H9 (cell line): ENCODE data around the gene HPRT1. TPM values are rescaled to one million over a fixed set of nuclear protein-coding genes. Genes with fewer than 3 reads are reported as not detected.

Experiments
- DNase-seq: peaks from one replicate; pipeline ENCODE4 v3.0.0-alpha.2; 2017
- H2AFZ ChIP-seq: one replicate; pipeline ENCODE4 v1.6.1; 2013; ENCODE audit warnings: mild to moderate bottlenecking, low read length, control low read depth, moderate library complexity
- H2AK5ac ChIP-seq: 2 replicates; pipeline ENCODE4 v1.6.1; 2013; ENCODE audit warnings: low read length, control low read depth, mixed read lengths; ENCODE audit not compliant: insufficient read length
- H2BK120ac ChIP-seq: one replicate; pipeline ENCODE4 v1.6.1; 2013; ENCODE audit warnings: low read depth, mild to moderate bottlenecking, low read length, control low read depth, inconsistent platforms; ENCODE audit not compliant: poor library complexity, severe bottlenecking
- H2BK12ac ChIP-seq: 2 replicates; pipeline ENCODE4 v1.6.1; 2013; ENCODE audit warnings: low read length, control low read depth, mixed read lengths, low read depth; ENCODE audit not compliant: insufficient read length
- H2BK15ac ChIP-seq: 2 replicates; pipeline ENCODE4 v1.6.1; 2013; ENCODE audit warnings: low read depth, low read length, control low read depth
- H2BK20ac ChIP-seq: one replicate; pipeline ENCODE4 v1.6.1; 2013; ENCODE audit warnings: low read depth, mild to moderate bottlenecking, low read length, control low read depth, inconsistent platforms; ENCODE audit not compliant: poor library complexity, severe bottlenecking
- H2BK5ac ChIP-seq: 2 replicates; pipeline ENCODE4 v1.6.1; 2013; ENCODE audit warnings: low read length, control low read depth, mixed read lengths; ENCODE audit not compliant: insufficient read length
- H3K14ac ChIP-seq: 2 replicates; pipeline ENCODE4 v1.6.1; 2013; ENCODE audit warnings: low read length, control low read depth; ENCODE audit not compliant: insufficient read depth
- H3K18ac ChIP-seq: 2 replicates; pipeline ENCODE4 v1.6.1; 2013; ENCODE audit warnings: low read depth, mild to moderate bottlenecking, mixed read lengths, low read length, control low read depth; ENCODE audit not compliant: insufficient read length
- H3K23ac ChIP-seq: 2 replicates; pipeline ENCODE4 v1.6.1; 2013; ENCODE audit warnings: low read length, control low read depth, mixed read lengths, low read depth; ENCODE audit not compliant: insufficient read length
- H3K23me2 ChIP-seq: 2 replicates; pipeline ENCODE4 v1.6.1; 2013; ENCODE audit warnings: low read depth, mild to moderate bottlenecking, mixed read lengths, low read length, control low read depth; ENCODE audit not compliant: insufficient read length, poor library complexity, severe bottlenecking
- H3K27ac ChIP-seq: 2 replicates; pipeline ENCODE4 v1.5.1; 2013; ENCODE audit warnings: low read length, control low read depth, mixed read lengths, low read depth; ENCODE audit not compliant: insufficient read length
- H3K27me3 ChIP-seq: 2 replicates; pipeline ENCODE4 v1.6.1; 2013; ENCODE audit warnings: low read length, control low read depth, inconsistent platforms; ENCODE audit not compliant: insufficient read depth
- H3K4ac ChIP-seq: 2 replicates; pipeline ENCODE4 v1.6.1; 2013; ENCODE audit warnings: low read depth, mild to moderate bottlenecking, control low read depth, inconsistent platforms, low read length, moderate library complexity
- H3K4me1 ChIP-seq: 2 replicates; pipeline ENCODE4 v1.6.1; 2013; ENCODE audit warnings: low read length, control low read depth, inconsistent platforms; ENCODE audit not compliant: insufficient read depth
- H3K4me2 ChIP-seq: 2 replicates; pipeline ENCODE4 v1.6.1; 2013; ENCODE audit warnings: low read length, control low read depth, mixed read lengths; ENCODE audit not compliant: insufficient read length, insufficient read depth
- H3K56ac ChIP-seq: 2 replicates; pipeline ENCODE4 v1.6.1; 2013; ENCODE audit warnings: low read depth, mild to moderate bottlenecking, mixed read lengths, low read length, control low read depth; ENCODE audit not compliant: insufficient read length
- H3K79me1 ChIP-seq: 2 replicates; pipeline ENCODE4 v1.6.1; 2013; ENCODE audit warnings: low read depth, mild to moderate bottlenecking, moderate library complexity, low read length, control low read depth, inconsistent platforms; ENCODE audit not compliant: insufficient read depth, poor library complexity, severe bottlenecking
- H3K79me2 ChIP-seq: 2 replicates; pipeline ENCODE4 v1.6.1; 2013; ENCODE audit warnings: low read length, control low read depth, inconsistent platforms; ENCODE audit not compliant: insufficient read depth
- H3K9ac ChIP-seq: 2 replicates; pipeline ENCODE4 v1.6.1; 2013; ENCODE audit warnings: low read length, control low read depth, mixed read lengths; ENCODE audit not compliant: insufficient read length; ENCODE audit errors: extremely low read depth
- H3K9me3 ChIP-seq: one replicate; pipeline ENCODE4 v1.6.1; 2013; ENCODE audit warnings: low read depth, low read length, inconsistent platforms; ENCODE audit not compliant: control insufficient read depth
- H3T11ph ChIP-seq: one replicate; pipeline ENCODE4 v1.6.1; 2013; ENCODE audit warnings: mild to moderate bottlenecking, low read length, control low read depth, inconsistent platforms
- H4K20me1 ChIP-seq: one replicate; pipeline ENCODE4 v1.6.1; 2013; ENCODE audit not compliant: control insufficient read depth, insufficient read length, insufficient read depth
- H4K5ac ChIP-seq: 2 replicates; pipeline ENCODE4 v1.6.1; 2013; ENCODE audit warnings: low read depth, mild to moderate bottlenecking, mixed read lengths, low read length, control low read depth; ENCODE audit not compliant: insufficient read length
- H4K8ac ChIP-seq: replicated peaks from 2 replicates; pipeline ENCODE4 v1.6.1; 2013; ENCODE audit warnings: low read length, control low read depth, mixed read lengths, low read depth; ENCODE audit not compliant: insufficient read length
- H4K91ac ChIP-seq: 2 replicates; pipeline ENCODE4 v1.6.1; 2013; ENCODE audit warnings: low read depth, mild to moderate bottlenecking, moderate library complexity, mixed read lengths, low read length, control low read depth; ENCODE audit not compliant: insufficient read length
- H3K27ac Mint-ChIP-seq, 3 experiments: 2 replicates in 2 of 3; 3 replicates in 1 of 3; pipeline ENCODE4 v1.8.0; 2020 to 2021; ENCODE audit warnings: mixed read lengths in 3 of 3, mild to moderate bottlenecking in 1 of 3, moderate library complexity in 1 of 3
- H3K27me3 Mint-ChIP-seq: 2 replicates; pipeline ENCODE4 v1.8.0; 2021; ENCODE audit warnings: low read depth, mild to moderate bottlenecking, moderate library complexity, mixed read lengths
- H3K36me3 Mint-ChIP-seq, 3 experiments: 2 replicates in 2 of 3; 3 replicates in 1 of 3; pipeline ENCODE4 v1.8.0; 2020 to 2021; ENCODE audit warnings: low read depth in 3 of 3, mixed read lengths in 3 of 3; ENCODE audit not compliant: insufficient read depth in 1 of 3
- H3K4me1 Mint-ChIP-seq, 2 experiments: 2 replicates each; pipeline ENCODE4 v1.8.0; 2020; ENCODE audit warnings: mixed read lengths in 2 of 2
- H3K4me3 Mint-ChIP-seq, 2 experiments: 2 replicates in 1 of 2; 3 replicates in 1 of 2; pipeline ENCODE4 v1.8.0; 2020 to 2021; ENCODE audit warnings: mild to moderate bottlenecking in 2 of 2, mixed read lengths in 2 of 2, moderate library complexity in 1 of 2
- H3K9me3 Mint-ChIP-seq, 2 experiments: 2 replicates in 1 of 2; 3 replicates in 1 of 2; pipeline ENCODE4 v1.8.0; 2020; ENCODE audit warnings: mild to moderate bottlenecking in 2 of 2, mixed read lengths in 2 of 2, moderate library complexity in 1 of 2
- WGBS: extraction: QIAGEN DNeasy Blood & Tissue Kit; methylation state at CpG from one replicate; pipeline ENCODE4 v1.1.7; 2013; ENCODE audit warnings: missing lambda C conversion rate, low lambda C conversion rate, mixed read lengths; ENCODE audit not compliant: insufficient read length; ENCODE audit errors: extremely low coverage; 5-methylcytosine and 5-hydroxymethylcytosine counted together
- total RNA-seq: library from RNA; stranded (reverse); gene quantifications from 2 replicates; pipeline ENCODE4 v1.2.1, GENCODE V29; 2021
- TF ChIP-seq, protein P1 (sequence below): fragments of 200-600 bp; sonication (generic); conservative IDR thresholded peaks from 3 replicates; pipeline ENCODE4 v1.8.0; 2021; ENCODE audit warnings: antibody characterized with exemption, mild to moderate bottlenecking

HPRT1 gene
- total RNA-seq, 1 experiment from 2014 or later: 39.2 TPM

DNA sequence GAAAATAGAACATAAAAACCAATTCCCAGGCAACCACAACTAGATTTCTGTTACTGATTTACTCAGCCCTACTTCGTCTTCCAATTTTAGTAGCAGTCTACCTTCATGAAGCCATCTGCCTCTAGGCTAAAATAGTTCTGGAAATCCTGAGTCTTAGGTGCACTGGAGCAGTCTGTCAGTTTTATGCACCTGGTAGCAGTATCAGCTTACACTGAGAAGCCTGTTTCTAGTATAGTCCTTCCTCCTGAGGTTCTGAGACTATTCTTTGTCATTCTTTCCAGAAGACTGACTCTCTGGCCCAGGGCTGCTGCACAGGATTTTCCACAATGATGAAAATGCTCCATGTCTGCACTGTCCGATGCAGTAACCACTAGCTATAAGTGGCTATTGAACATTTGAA lies 16.9 kb upstream of the HPRT1 start:
- no peaks in the 10 kb centered on the region for H3K4me1 Mint-ChIP-seq
- no peak overlapping the region for H3K27ac ChIP-seq
- TF ChIP-seq, protein P1, sequence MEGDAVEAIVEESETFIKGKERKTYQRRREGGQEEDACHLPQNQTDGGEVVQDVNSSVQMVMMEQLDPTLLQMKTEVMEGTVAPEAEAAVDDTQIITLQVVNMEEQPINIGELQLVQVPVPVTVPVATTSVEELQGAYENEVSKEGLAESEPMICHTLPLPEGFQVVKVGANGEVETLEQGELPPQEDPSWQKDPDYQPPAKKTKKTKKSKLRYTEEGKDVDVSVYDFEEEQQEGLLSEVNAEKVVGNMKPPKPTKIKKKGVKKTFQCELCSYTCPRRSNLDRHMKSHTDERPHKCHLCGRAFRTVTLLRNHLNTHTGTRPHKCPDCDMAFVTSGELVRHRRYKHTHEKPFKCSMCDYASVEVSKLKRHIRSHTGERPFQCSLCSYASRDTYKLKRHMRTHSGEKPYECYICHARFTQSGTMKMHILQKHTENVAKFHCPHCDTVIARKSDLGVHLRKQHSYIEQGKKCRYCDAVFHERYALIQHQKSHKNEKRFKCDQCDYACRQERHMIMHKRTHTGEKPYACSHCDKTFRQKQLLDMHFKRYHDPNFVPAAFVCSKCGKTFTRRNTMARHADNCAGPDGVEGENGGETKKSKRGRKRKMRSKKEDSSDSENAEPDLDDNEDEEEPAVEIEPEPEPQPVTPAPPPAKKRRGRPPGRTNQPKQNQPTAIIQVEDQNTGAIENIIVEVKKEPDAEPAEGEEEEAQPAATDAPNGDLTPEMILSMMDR: no peak

More for the DNA sequence above, 16.9 kb upstream of the HPRT1 start:
- no peak overlapping the region for H3K23ac ChIP-seq
- no peak overlapping the region for H2AK5ac ChIP-seq
- no peak overlapping the region for H3K9ac ChIP-seq
- H3K27me3 ChIP-seq: no peaks in the 10 kb centered on the region
- H4K91ac ChIP-seq: no peak overlapping the region
- no peaks in the 10 kb centered on the region for H3K79me2 ChIP-seq
- H3K56ac ChIP-seq: no peak overlapping the region
- Mint-ChIP-seq H3K36me3 (peaks cover 0 to 10% (median 5%) of the 10 kb centered on the region in 3 experiments; a peak in 3 of 7 replicates), H3K27me3 (no peaks in the 10 kb centered on the region), H3K9me3 (peaks cover 0 to 45% of the 10 kb centered on the region in 2 experiments; a peak in 4 of 5 replicates), H3K27ac (no peak overlapping the region), H3K4me3 (no peak overlapping the region)
- H3K9me3 ChIP-seq: no peaks in the 10 kb centered on the region
- H3K79me1 ChIP-seq: no peaks in the 10 kb centered on the region
- DNase-seq: no peak
- no CpG with 5 or more reads among the region's 2 CpGs for WGBS
- no peak overlapping the region for H3K4ac ChIP-seq
- no peak overlapping the region for H2BK120ac ChIP-seq
- no peak overlapping the region for H2BK5ac ChIP-seq
- H2BK20ac ChIP-seq: no peak overlapping the region
- H3K18ac ChIP-seq: no peak overlapping the region
- no peak overlapping the region for H4K8ac ChIP-seq
- no peak overlapping the region for H3T11ph ChIP-seq
- H2BK12ac ChIP-seq: no peak overlapping the region
- no peaks in the 10 kb centered on the region for H3K23me2 ChIP-seq
- H4K5ac ChIP-seq: no peak overlapping the region
- H3K4me2 ChIP-seq: no peak overlapping the region
- H2AFZ ChIP-seq: no peak overlapping the region
- no peaks in the 10 kb centered on the region for H4K20me1 ChIP-seq
- H3K4me1 ChIP-seq: no peaks in the 10 kb centered on the region
- no peak overlapping the region for H2BK15ac ChIP-seq
- no peak overlapping the region for H3K14ac ChIP-seq
